ENCODE results near the gene C2orf68. TPM values are rescaled to one million over a fixed set of nuclear protein-coding genes. Genes with fewer than 3 reads are reported as not detected.

Gene C2orf68
- total and polyA plus RNA-seq, 9 of the 15 experiments (the other 6 are each of a cell fraction or from before 2014, with no cell fraction given): 22.1 to 50.0 (median 31.8) TPM

DNA sequence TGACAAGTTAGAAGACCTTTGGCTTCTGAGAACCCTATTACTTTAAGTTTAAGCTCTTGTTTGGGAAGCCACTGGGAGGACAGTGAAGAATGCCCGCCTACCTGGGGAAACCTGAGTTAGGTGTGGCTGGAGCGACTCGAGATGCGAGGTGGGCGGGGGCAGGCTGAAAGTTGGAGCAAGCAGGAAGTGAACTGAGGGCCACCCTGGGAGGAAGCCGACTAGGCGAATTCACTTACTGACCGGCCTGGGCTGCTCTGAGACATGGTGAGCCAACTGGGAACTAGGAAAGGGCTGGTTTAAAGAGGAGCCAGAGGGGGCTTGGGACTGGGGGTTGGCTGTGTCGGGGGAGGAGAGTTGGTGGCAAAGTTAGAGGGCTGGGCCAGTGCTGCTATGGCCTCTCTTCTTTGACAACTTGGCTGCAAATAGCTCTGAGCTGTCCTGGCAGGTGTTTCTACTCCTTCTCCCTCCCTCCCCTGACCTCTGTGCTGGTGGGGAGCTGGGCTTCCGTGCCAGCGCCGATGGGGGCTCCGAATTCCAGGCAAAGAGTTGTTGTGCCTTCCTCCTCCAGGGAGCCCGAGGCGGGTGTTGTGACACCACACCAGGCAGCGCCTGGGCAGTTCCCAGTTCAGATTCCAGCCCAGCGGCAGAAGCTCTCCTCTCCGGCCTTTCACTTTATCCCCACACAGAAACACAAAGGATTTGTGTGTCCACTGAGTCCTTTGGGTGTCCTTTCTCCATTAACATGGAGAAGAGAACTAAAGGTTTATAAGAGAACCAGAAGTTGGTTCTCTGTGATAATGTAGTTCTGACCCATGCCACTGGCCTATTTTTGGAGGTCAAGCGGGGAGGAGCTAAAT is 34.3 kb downstream of the C2orf68 start, which contains the start of gene VAMP8 (continued):
- TF ChIP-seq, protein P1, sequence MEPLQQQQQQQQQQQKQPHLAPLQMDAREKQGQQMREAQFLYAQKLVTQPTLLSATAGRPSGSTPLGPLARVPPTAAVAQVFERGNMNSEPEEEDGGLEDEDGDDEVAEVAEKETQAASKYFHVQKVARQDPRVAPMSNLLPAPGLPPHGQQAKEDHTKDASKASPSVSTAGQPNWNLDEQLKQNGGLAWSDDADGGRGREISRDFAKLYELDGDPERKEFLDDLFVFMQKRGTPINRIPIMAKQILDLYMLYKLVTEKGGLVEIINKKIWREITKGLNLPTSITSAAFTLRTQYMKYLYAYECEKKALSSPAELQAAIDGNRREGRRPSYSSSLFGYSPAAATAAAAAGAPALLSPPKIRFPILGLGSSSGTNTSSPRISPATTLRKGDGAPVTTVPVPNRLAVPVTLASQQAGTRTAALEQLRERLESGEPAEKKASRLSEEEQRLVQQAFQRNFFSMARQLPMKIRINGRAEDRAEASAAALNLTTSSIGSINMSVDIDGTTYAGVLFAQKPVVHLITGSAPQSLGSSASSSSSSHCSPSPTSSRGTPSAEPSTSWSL (CRISPR knock-in tag; IDR thresholded peaks at IDR 0.05; ENCODE audit: borderline replicate concordance): no peak
- TF ChIP-seq MAX (CRISPR knock-in tag; IDR thresholded peaks at IDR 0.05): 0 out of 2 replicates have a peak, but pooled peaks have one; percentile 6
- TF ChIP-seq, protein P2, sequence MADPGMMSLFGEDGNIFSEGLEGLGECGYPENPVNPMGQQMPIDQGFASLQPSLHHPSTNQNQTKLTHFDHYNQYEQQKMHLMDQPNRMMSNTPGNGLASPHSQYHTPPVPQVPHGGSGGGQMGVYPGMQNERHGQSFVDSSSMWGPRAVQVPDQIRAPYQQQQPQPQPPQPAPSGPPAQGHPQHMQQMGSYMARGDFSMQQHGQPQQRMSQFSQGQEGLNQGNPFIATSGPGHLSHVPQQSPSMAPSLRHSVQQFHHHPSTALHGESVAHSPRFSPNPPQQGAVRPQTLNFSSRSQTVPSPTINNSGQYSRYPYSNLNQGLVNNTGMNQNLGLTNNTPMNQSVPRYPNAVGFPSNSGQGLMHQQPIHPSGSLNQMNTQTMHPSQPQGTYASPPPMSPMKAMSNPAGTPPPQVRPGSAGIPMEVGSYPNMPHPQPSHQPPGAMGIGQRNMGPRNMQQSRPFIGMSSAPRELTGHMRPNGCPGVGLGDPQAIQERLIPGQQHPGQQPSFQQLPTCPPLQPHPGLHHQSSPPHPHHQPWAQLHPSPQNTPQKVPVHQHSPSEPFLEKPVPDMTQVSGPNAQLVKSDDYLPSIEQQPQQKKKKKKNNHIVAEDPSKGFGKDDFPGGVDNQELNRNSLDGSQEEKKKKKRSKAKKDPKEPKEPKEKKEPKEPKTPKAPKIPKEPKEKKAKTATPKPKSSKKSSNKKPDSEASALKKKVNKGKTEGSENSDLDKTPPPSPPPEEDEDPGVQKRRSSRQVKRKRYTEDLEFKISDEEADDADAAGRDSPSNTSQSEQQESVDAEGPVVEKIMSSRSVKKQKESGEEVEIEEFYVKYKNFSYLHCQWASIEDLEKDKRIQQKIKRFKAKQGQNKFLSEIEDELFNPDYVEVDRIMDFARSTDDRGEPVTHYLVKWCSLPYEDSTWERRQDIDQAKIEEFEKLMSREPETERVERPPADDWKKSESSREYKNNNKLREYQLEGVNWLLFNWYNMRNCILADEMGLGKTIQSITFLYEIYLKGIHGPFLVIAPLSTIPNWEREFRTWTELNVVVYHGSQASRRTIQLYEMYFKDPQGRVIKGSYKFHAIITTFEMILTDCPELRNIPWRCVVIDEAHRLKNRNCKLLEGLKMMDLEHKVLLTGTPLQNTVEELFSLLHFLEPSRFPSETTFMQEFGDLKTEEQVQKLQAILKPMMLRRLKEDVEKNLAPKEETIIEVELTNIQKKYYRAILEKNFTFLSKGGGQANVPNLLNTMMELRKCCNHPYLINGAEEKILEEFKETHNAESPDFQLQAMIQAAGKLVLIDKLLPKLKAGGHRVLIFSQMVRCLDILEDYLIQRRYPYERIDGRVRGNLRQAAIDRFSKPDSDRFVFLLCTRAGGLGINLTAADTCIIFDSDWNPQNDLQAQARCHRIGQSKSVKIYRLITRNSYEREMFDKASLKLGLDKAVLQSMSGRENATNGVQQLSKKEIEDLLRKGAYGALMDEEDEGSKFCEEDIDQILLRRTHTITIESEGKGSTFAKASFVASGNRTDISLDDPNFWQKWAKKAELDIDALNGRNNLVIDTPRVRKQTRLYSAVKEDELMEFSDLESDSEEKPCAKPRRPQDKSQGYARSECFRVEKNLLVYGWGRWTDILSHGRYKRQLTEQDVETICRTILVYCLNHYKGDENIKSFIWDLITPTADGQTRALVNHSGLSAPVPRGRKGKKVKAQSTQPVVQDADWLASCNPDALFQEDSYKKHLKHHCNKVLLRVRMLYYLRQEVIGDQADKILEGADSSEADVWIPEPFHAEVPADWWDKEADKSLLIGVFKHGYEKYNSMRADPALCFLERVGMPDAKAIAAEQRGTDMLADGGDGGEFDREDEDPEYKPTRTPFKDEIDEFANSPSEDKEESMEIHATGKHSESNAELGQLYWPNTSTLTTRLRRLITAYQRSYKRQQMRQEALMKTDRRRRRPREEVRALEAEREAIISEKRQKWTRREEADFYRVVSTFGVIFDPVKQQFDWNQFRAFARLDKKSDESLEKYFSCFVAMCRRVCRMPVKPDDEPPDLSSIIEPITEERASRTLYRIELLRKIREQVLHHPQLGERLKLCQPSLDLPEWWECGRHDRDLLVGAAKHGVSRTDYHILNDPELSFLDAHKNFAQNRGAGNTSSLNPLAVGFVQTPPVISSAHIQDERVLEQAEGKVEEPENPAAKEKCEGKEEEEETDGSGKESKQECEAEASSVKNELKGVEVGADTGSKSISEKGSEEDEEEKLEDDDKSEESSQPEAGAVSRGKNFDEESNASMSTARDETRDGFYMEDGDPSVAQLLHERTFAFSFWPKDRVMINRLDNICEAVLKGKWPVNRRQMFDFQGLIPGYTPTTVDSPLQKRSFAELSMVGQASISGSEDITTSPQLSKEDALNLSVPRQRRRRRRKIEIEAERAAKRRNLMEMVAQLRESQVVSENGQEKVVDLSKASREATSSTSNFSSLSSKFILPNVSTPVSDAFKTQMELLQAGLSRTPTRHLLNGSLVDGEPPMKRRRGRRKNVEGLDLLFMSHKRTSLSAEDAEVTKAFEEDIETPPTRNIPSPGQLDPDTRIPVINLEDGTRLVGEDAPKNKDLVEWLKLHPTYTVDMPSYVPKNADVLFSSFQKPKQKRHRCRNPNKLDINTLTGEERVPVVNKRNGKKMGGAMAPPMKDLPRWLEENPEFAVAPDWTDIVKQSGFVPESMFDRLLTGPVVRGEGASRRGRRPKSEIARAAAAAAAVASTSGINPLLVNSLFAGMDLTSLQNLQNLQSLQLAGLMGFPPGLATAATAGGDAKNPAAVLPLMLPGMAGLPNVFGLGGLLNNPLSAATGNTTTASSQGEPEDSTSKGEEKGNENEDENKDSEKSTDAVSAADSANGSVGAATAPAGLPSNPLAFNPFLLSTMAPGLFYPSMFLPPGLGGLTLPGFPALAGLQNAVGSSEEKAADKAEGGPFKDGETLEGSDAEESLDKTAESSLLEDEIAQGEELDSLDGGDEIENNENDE (IDR thresholded peaks at IDR 0.05; ENCODE audit: low read depth, low read length): no peak
- no peak for TF ChIP-seq BHLHE40 (IDR thresholded peaks at IDR 0.05; ENCODE audit: low read length)
- TF ChIP-seq, protein P3, sequence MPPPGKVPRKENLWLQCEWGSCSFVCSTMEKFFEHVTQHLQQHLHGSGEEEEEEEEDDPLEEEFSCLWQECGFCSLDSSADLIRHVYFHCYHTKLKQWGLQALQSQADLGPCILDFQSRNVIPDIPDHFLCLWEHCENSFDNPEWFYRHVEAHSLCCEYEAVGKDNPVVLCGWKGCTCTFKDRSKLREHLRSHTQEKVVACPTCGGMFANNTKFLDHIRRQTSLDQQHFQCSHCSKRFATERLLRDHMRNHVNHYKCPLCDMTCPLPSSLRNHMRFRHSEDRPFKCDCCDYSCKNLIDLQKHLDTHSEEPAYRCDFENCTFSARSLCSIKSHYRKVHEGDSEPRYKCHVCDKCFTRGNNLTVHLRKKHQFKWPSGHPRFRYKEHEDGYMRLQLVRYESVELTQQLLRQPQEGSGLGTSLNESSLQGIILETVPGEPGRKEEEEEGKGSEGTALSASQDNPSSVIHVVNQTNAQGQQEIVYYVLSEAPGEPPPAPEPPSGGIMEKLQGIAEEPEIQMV (tag; conservative IDR thresholded peaks at IDR 0.05; ENCODE audit: low read depth): no peak
- TF ChIP-seq SIN3A (IDR thresholded peaks at IDR 0.05; ENCODE audit: borderline replicate concordance in 2 of 2, control insufficient read depth in 1 of 2, low read depth in 2 of 2, low read length in 2 of 2): peak in 1 of 2 experiments; percentile 37; a peak in 2 of 4 replicates
- no peak; a peak in 1 of 4 replicates for TF ChIP-seq ZNF639 (CRISPR knock-in tag; conservative IDR thresholded peaks at IDR 0.05 in 1 of 2, IDR thresholded peaks at IDR 0.05 in 1 of 2)
